ENCODE measurements around the gene CYP46A1.

CYP46A1 gene

DNA sequence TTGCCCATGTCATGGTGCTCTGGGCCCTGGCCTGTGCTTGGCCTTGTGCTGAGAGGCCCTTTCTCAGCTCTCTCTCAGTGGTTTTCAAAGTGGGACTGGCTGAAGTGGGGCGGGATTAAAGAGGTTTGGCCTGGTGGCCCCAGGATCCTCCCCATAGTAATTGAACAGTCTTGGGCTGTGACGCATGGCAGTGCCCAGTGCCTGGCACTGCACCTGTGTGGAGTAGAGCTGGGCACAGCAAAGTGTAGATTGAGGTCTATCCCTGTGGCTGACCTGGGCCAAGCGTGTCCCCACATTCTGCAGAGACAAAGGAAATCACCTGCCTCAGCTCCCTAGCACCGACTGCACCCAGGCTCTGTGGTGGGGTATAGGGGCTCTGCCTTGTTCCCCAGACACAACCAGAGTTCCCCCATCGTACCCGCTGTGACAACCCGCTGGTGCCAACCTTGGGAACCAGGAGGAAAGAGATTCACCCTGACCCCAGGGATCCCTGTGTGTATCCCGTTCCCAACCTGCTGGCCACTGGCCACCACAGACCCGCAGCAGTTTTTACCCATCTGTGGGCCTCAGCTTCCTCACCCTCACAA lies 9.9 kb upstream of the CYP46A1 start:
- TF ChIP-seq CTCF (IDR thresholded peaks at IDR 0.05; ENCODE audit: extremely low read depth, insufficient read depth, missing control alignments) = no peak
- DNase-seq (ENCODE audit: low spot score) = no peak
- in situ Hi-C loops (cut with MboI; ENCODE audit: low pct_unique_long_range_greater_than_20kb, low sequenced_read_pairs, unreplicated experiment) = no loop called here

DNA sequence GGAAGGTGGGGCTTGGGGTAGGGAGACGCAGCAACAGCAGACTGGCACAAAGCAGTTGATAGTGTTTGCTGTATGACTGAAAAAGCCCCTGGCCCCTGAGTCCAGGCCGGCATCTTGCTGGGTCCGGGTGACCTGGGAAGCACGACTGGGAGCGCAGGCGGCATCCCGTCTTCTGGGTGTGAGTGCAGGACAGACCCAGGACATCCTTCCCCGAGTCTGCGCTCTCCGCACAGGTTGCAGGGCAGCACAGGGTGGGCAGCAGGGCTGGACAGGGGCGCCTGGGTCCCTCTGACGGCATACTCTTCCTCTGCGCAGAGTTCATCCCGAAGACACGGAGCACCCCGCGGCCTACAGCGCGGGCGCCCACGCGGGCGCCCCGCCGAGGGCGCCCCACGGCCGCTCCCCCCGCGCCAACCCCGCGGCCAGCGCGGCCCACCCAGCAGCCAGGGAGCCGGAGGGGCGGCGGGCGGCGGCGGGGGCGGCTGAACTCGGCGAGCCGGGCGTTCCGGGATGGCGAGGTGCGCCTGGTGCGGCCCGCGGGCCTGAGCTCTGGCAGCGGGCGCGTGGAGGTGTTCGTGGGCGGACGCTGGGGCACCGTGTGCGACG lies 9.2 kb upstream of the CYP46A1 start:
- in situ Hi-C loops (cut with MboI; ENCODE audit: low pct_unique_long_range_greater_than_20kb, low sequenced_read_pairs, unreplicated experiment) = no loop called here
- TF ChIP-seq CTCF (IDR thresholded peaks at IDR 0.05; ENCODE audit: extremely low read depth, insufficient read depth, missing control alignments) = no peak
- no peak for DNase-seq (ENCODE audit: low spot score)

- in situ Hi-C loops (cut with MboI; ENCODE audit: low pct_unique_long_range_greater_than_20kb, low sequenced_read_pairs, unreplicated experiment) = no loop called here
- no peak for TF ChIP-seq CTCF (IDR thresholded peaks at IDR 0.05; ENCODE audit: extremely low read depth, insufficient read depth, missing control alignments)
- DNase-seq (ENCODE audit: low spot score) = no peak
Observed at GRCh38 chr14:99675382-99675835, 8.7 kb upstream of the CYP46A1 start.

DNA sequence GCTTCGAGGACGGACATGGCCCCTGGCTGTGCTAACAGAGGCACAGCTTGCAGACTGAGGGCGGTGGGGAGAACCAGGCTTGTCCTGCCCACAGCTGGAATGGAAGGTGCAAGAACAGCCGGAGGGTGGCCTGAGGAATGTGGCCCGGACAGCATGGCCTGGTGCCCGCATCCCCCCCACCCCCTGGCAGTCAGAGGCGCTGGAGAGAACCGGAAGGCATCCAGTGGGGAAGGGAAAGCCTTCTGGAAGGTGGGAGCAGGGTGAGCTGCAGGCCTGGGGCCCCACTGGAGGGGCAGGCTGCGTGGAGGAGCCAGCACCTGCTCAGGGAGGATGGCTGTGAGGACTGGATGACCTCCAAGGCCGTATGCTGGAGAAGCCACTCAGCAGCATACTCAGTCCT lies 8.1 kb upstream of the CYP46A1 start:
- in situ Hi-C loops (cut with MboI; ENCODE audit: low pct_unique_long_range_greater_than_20kb, low sequenced_read_pairs, unreplicated experiment) = no loop called here

GRCh38 chr14:99676657-99677056 lies 7.4 kb upstream of the CYP46A1 start:
- in situ Hi-C loops (cut with MboI; ENCODE audit: low pct_unique_long_range_greater_than_20kb, low sequenced_read_pairs, unreplicated experiment) = no loop called here
- DNase-seq (ENCODE audit: low spot score) = no peak
- TF ChIP-seq CTCF (IDR thresholded peaks at IDR 0.05; ENCODE audit: extremely low read depth, insufficient read depth, missing control alignments) = no peak

More for the DNA sequence above, 8.1 kb upstream of the CYP46A1 start:
- TF ChIP-seq CTCF (IDR thresholded peaks at IDR 0.05; ENCODE audit: extremely low read depth, insufficient read depth, missing control alignments) = no peak
- no peak for DNase-seq (ENCODE audit: low spot score)

- no peak for DNase-seq (ENCODE audit: low spot score)
- in situ Hi-C loops (cut with MboI; ENCODE audit: low pct_unique_long_range_greater_than_20kb, low sequenced_read_pairs, unreplicated experiment) = no loop called here
- no peak for TF ChIP-seq CTCF (IDR thresholded peaks at IDR 0.05; ENCODE audit: extremely low read depth, insufficient read depth, missing control alignments)
Observed at GRCh38 chr14:99677231-99678140, 6.6 kb upstream of the CYP46A1 start.

All from GM13977 (cell line).